K562 (cell line): Measurements from ENCODE around the gene AMBRA1. TPM values are rescaled to one million over a fixed set of nuclear protein-coding genes. Genes with fewer than 3 reads are reported as not detected.

Experiments
- CCNT2 ChIP-seq: IDR thresholded peaks from 2 replicates; pipeline ENCODE4 v1.6.1; 2011; ENCODE audit warnings: borderline replicate concordance, low read depth, mild to moderate bottlenecking, moderate library complexity, mixed read lengths, low read length; ENCODE audit not compliant: insufficient read length; ENCODE audit errors: extremely low read depth
- DACH1 ChIP-seq: fragments of 450-650 bp; IDR thresholded peaks from 2 replicates; pipeline ENCODE4 v1.6.1; 2018; ENCODE audit not compliant: partially characterized antibody
- GATAD2B ChIP-seq: fragments of 450-650 bp; IDR thresholded peaks from 2 replicates; pipeline ENCODE4 v1.6.1; 2017; ENCODE audit warnings: mild to moderate bottlenecking, borderline replicate concordance
- KDM1A ChIP-seq, 2 experiments: fragments of 450-650 bp; IDR thresholded peaks; 2 replicates each; pipeline ENCODE4 v1.6.1; 2016; ENCODE audit warnings: mild to moderate bottlenecking in 2 of 2
- L3MBTL2 ChIP-seq: fragments of 450-650 bp; IDR thresholded peaks from 2 replicates; pipeline ENCODE4 v1.6.1; 2016; ENCODE audit warnings: mild to moderate bottlenecking, moderate library complexity
- MED1 ChIP-seq: sonication (generic); formaldehyde crosslinking; IDR thresholded peaks from 2 replicates; pipeline ENCODE4 v1.8.1; 2023; ENCODE audit warnings: missing genetic modification reagents, borderline replicate concordance
- PTBP1 ChIP-seq: fragments of 200-400 bp; formaldehyde crosslinking; IDR thresholded peaks from 2 replicates; pipeline ENCODE4 v1.6.1; 2017; ENCODE audit warnings: low read depth, low read length
- RBM22 ChIP-seq: fragments of 200-400 bp; formaldehyde crosslinking; IDR thresholded peaks from 2 replicates; pipeline ENCODE4 v1.6.1; 2018; ENCODE audit warnings: low read length, low read depth; ENCODE audit not compliant: poor library complexity, severe bottlenecking
- SIN3A ChIP-seq, 2 experiments: fragments of 150-350 bp in 1 of 2; IDR thresholded peaks; 2 replicates each; pipeline ENCODE4 v1.6.1; 2011 to 2016; ENCODE audit warnings: borderline replicate concordance in 2 of 2, low read depth in 2 of 2, low read length in 2 of 2, mild to moderate bottlenecking in 2 of 2, moderate library complexity in 2 of 2; ENCODE audit not compliant: control insufficient read depth in 1 of 2
- SIN3B ChIP-seq: fragments of 450-650 bp; IDR thresholded peaks from 2 replicates; pipeline ENCODE4 v1.6.1; 2017; ENCODE audit warnings: low read depth, mild to moderate bottlenecking, moderate library complexity
- SMAD4 ChIP-seq: fragments of 250-450 bp; sonication (Bioruptor Pico); conservative IDR thresholded peaks from 2 replicates; pipeline ENCODE4 v1.8.0; 2021; ENCODE audit warnings: inconsistent platforms, mild to moderate bottlenecking, moderate library complexity
- TCF7L2 ChIP-seq: fragments of 150-350 bp; IDR thresholded peaks from 2 replicates; pipeline ENCODE4 v1.6.1; 2016; ENCODE audit warnings: low read depth, mild to moderate bottlenecking, low read length, moderate library complexity
- ZNF134 ChIP-seq: fragments of 250-450 bp; sonication (Bioruptor Pico); conservative IDR thresholded peaks from 2 replicates; pipeline ENCODE4 v1.4.0; 2020
- ZZZ3 ChIP-seq: fragments of 450-650 bp; IDR thresholded peaks from 2 replicates; pipeline ENCODE4 v1.6.1; 2016; ENCODE audit warnings: antibody characterized with exemption, mild to moderate bottlenecking, moderate library complexity
- polyA plus RNA-seq, 8 experiments: library from polyadenylated mRNA; depleted of rRNA in 4 of 8; stranded (reverse) in 5 of 8; unstranded in 3 of 8; fragments of >200 nt; fragmentation: Nextera tagmentation in 2 of 8; fragmentation: Illumina TruSeq in 1 of 8; extraction: Ambion mirVana in 2 of 8; extraction: Trizol in 1 of 8; gene quantifications; 2 replicates each; pipeline versions ENCODE4 v1.2.1 to v1.2.3, GENCODE V29; 2011 to 2014; ENCODE audit warnings: inconsistent platforms in 1 of 8, missing spikeins in 1 of 8
- total RNA-seq, 7 experiments: library from RNA; depleted of rRNA in 6 of 7; stranded (reverse); fragments of >200 nt in 6 of 7; fragmentation: Illumina TruSeq in 2 of 7; extraction: Trizol in 2 of 7; gene quantifications; 2 replicates each; pipeline versions ENCODE4 v1.2.1 to v1.2.3, GENCODE V29; 2011 to 2021; ENCODE audit warnings: low replicate concordance in 1 of 7
- TF ChIP-seq, protein P1 (sequence below), 2 experiments: fragments of 450-650 bp; formaldehyde crosslinking in 1 of 2; IDR thresholded peaks; 2 replicates each; pipeline versions ENCODE4 v1.4.0 to v1.6.1; 2014 to 2020; ENCODE audit warnings: mild to moderate bottlenecking in 2 of 2, borderline replicate concordance in 1 of 2, low read depth in 1 of 2
- TF ChIP-seq, protein P2 (sequence below): fragments of 450-650 bp; formaldehyde crosslinking; IDR thresholded peaks from 2 replicates; pipeline ENCODE4 v1.4.0; 2020; ENCODE audit warnings: mild to moderate bottlenecking, moderate library complexity

AMBRA1 gene
- total and polyA plus RNA-seq, 9 of the 15 experiments (the other 6 are each of a cell fraction or from before 2014, with no cell fraction given), result 0.15 to 24.5 (median 13.0) TPM

DNA sequence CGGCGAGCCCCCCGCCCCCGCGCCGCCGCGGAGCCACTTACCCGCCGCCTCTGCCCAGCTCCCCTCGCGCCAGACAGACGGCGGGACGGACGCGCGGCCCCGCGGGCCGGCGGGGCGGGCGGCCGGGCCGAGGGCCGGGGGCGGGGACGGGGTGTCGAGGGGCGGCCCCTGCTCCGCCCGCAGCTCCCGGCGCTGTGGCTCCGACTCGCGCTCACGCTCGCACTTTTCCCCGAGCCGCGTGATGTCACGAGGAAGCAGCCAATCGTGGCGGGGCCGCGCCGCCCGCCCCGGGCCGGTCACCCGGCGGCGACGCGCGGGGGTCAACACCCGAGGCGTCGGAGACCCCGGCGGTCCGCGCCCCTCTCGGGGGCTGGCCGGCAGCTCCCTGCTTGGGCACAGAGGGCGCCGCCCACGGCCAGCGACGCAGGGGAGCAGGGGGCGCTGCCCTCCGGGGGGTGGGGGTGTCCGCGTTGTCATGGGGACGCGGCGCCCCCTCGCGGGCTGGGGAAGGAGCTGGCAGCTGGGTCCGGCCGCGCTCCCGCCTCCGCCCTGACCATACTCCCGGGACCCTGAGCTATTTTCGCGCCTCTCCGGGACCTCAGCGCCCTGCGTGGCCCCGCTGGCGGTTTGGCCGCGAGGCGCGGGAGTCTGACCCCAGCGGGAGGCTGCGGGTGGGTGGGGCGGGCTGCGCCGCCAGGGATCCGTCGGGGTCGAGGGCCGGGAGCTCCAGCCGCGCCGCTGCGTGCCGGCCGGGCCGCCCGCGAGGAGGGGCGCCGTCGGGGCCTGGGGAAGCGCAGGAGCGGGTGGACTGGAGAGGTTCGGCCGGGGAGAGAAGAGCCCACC is 202.0 kb downstream of the AMBRA1 start, which contains the start of gene CHRM4 (continued):
- TF ChIP-seq, protein P1, sequence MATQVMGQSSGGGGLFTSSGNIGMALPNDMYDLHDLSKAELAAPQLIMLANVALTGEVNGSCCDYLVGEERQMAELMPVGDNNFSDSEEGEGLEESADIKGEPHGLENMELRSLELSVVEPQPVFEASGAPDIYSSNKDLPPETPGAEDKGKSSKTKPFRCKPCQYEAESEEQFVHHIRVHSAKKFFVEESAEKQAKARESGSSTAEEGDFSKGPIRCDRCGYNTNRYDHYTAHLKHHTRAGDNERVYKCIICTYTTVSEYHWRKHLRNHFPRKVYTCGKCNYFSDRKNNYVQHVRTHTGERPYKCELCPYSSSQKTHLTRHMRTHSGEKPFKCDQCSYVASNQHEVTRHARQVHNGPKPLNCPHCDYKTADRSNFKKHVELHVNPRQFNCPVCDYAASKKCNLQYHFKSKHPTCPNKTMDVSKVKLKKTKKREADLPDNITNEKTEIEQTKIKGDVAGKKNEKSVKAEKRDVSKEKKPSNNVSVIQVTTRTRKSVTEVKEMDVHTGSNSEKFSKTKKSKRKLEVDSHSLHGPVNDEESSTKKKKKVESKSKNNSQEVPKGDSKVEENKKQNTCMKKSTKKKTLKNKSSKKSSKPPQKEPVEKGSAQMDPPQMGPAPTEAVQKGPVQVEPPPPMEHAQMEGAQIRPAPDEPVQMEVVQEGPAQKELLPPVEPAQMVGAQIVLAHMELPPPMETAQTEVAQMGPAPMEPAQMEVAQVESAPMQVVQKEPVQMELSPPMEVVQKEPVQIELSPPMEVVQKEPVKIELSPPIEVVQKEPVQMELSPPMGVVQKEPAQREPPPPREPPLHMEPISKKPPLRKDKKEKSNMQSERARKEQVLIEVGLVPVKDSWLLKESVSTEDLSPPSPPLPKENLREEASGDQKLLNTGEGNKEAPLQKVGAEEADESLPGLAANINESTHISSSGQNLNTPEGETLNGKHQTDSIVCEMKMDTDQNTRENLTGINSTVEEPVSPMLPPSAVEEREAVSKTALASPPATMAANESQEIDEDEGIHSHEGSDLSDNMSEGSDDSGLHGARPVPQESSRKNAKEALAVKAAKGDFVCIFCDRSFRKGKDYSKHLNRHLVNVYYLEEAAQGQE (IDR thresholded peaks at IDR 0.05; ENCODE audit: borderline replicate concordance), result peak; percentile 53; the same call in 1 of the 2 replicates
- TF ChIP-seq, protein P1 (CRISPR knock-in tag; IDR thresholded peaks at IDR 0.05; ENCODE audit: low read depth), result peak; percentile 55
- TF ChIP-seq SMAD4 (CRISPR knock-in tag) (peak; percentile 54; the same call in 1 of the 2 replicates), SIN3A (IDR thresholded peaks at IDR 0.05; ENCODE audit: borderline replicate concordance in 2 of 2, control insufficient read depth in 1 of 2, low read depth in 2 of 2, low read length in 2 of 2) (0 out of 4 replicates have a peak, but pooled peaks of 1 of the 2 experiments have one; percentile 11), GATAD2B (peak; percentile 67; the same call in 1 of the 2 replicates), SIN3B (peak; percentile 61), MED1 (CRISPR knock-in tag) (no peak), L3MBTL2 (peak; percentile 84), PTBP1 (no peak), CCNT2 (peak; percentile 10), DACH1 (no peak), ZZZ3 (no peak), RBM22 (peak; percentile 72), TCF7L2 (no peak), ZNF134 (no peak), KDM1A (IDR thresholded peaks at IDR 0.05) (no peak)
- TF ChIP-seq, protein P2, sequence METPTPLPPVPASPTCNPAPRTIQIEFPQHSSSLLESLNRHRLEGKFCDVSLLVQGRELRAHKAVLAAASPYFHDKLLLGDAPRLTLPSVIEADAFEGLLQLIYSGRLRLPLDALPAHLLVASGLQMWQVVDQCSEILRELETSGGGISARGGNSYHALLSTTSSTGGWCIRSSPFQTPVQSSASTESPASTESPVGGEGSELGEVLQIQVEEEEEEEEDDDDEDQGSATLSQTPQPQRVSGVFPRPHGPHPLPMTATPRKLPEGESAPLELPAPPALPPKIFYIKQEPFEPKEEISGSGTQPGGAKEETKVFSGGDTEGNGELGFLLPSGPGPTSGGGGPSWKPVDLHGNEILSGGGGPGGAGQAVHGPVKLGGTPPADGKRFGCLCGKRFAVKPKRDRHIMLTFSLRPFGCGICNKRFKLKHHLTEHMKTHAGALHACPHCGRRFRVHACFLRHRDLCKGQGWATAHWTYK, result no peak
